Vagina (tissue), 2 donors: Measurements from ENCODE around the gene SYNE1.
"Not testable (repeated sequence)": the region's sequence is repeated elsewhere in the genome, so short reads cannot be mapped to it uniquely, and the experiment has no call there.

Source experiments
- CTCF ChIP-seq, 3 experiments: fragments of 450-650 bp in 2 of 3; fragments of 200-600 bp in 1 of 3; sonication (generic) in 1 of 3; IDR thresholded peaks; one replicate each; pipeline ENCODE4 v1.5.1; 2017 to 2019; ENCODE audit warnings: antibody characterized with exemption in 3 of 3, mild to moderate bottlenecking in 2 of 3, moderate library complexity in 2 of 3
- POLR2A ChIP-seq, 2 donors: fragments of 450-650 bp; IDR thresholded peaks; one replicate each; pipeline ENCODE4 v1.6.1; 2017; ENCODE audit warnings: antibody characterized with exemption in 2 of 2, mild to moderate bottlenecking in 2 of 2, moderate library complexity in 2 of 2

GRCh38 chr6:152614776-152615175 is 22.4 kb downstream of the SYNE1 start:
- not testable (repeated sequence) for TF ChIP-seq CTCF, POLR2A (IDR thresholded peaks at IDR 0.05)
